Natural killer cell (primary cell): ENCODE data around the gene ZC2HC1C. TPM values are rescaled to one million over a fixed set of nuclear protein-coding genes. Genes with fewer than 3 reads are reported as not detected.

Experiments
- ATAC-seq, 3 donors: fragments of 150-1000 bp in 2 of 3; fragments of 200-7000 bp in 1 of 3; cut with Tn5 transposase; 1 replicate in 1 of 3; 2 replicates in 2 of 3; pipeline ENCODE4 v1.10.0; 2021; ENCODE audit warnings: mild to moderate bottlenecking in 2 of 3, moderate library complexity in 2 of 3
- DNase-seq, 2 donors: peaks; one replicate each; pipeline versions ENCODE4 v3.0.0 to v3.0.0-alpha.2; 2013 to 2021; ENCODE audit warnings: mixed read lengths in 1 of 2
- H3K27ac ChIP-seq: one replicate; pipeline ENCODE4 v1.5.1; 2013; ENCODE audit warnings: mild to moderate bottlenecking, low read length
- H3K27me3 ChIP-seq: one replicate; pipeline ENCODE4 v1.6.1; 2013; ENCODE audit warnings: low read length; ENCODE audit not compliant: control insufficient read depth, insufficient read depth
- H3K36me3 ChIP-seq: one replicate; pipeline ENCODE4 v1.6.1; 2013; ENCODE audit warnings: low read length; ENCODE audit not compliant: control insufficient read depth, insufficient read depth
- H3K4me1 ChIP-seq: one replicate; pipeline ENCODE4 v1.6.1; 2013; ENCODE audit warnings: low read length; ENCODE audit not compliant: control insufficient read depth, insufficient read depth
- H3K4me3 ChIP-seq: one replicate; pipeline ENCODE4 v1.5.1; 2013; ENCODE audit warnings: low read length
- H3K9me3 ChIP-seq: one replicate; pipeline ENCODE4 v1.6.1; 2013; ENCODE audit warnings: low read length; ENCODE audit not compliant: control insufficient read depth, insufficient read depth
- H3K27ac Mint-ChIP-seq, 2 donors: one replicate each; pipeline ENCODE4 v1.8.0; 2022; ENCODE audit warnings: mild to moderate bottlenecking in 2 of 2, mixed read lengths in 2 of 2, moderate library complexity in 1 of 2
- H3K27me3 Mint-ChIP-seq, 2 donors: one replicate each; pipeline ENCODE4 v1.8.0; 2022; ENCODE audit warnings: low read depth in 2 of 2, mixed read lengths in 2 of 2
- H3K36me3 Mint-ChIP-seq: one replicate; pipeline ENCODE4 v1.8.0; 2022; ENCODE audit warnings: mixed read lengths
- H3K4me1 Mint-ChIP-seq, 2 donors: one replicate each; pipeline ENCODE4 v1.8.0; 2022; ENCODE audit warnings: mixed read lengths in 2 of 2
- H3K4me3 Mint-ChIP-seq: one replicate; pipeline ENCODE4 v1.8.0; 2022; ENCODE audit warnings: mild to moderate bottlenecking, moderate library complexity, mixed read lengths
- H3K9me3 Mint-ChIP-seq, 2 donors: one replicate each; pipeline ENCODE4 v1.8.0; 2022; ENCODE audit warnings: mixed read lengths in 2 of 2
- CTCF ChIP-seq: fragments of 200-600 bp; IDR thresholded peaks from one replicate; pipeline ENCODE4 v1.8.0; 2022; ENCODE audit warnings: antibody characterized with exemption
- WGBS: methylation state at CpG from one replicate; pipeline ENCODE4 v1.1.7; 2013; ENCODE audit warnings: missing lambda C conversion rate; ENCODE audit not compliant: insufficient coverage; 5-methylcytosine and 5-hydroxymethylcytosine counted together
- intact Hi-C: fragments of 100-400 bp; cut with micrococcal nuclease; formaldehyde crosslinking; loops from one replicate; pipeline ENCODE4 v1.14.2; 2022
- total RNA-seq, 4 donors: library from RNA; stranded (reverse); fragments of 120-200 nt in 1 of 4; gene quantifications; one replicate each; pipeline versions ENCODE4 v1.2.3 to v1.2.4, GENCODE V29; 2013 to 2022

The ZC2HC1C gene
- total RNA-seq, 3 donors from 2014 or later (not counting 1 experiment from before 2014, with no cell fraction given) = 0.55 TPM; not detected in 2

GRCh38 chr14:75044752-75045151, 24.7 kb upstream of the ZC2HC1C start:
- intact Hi-C loops = no loop called here

DNA sequence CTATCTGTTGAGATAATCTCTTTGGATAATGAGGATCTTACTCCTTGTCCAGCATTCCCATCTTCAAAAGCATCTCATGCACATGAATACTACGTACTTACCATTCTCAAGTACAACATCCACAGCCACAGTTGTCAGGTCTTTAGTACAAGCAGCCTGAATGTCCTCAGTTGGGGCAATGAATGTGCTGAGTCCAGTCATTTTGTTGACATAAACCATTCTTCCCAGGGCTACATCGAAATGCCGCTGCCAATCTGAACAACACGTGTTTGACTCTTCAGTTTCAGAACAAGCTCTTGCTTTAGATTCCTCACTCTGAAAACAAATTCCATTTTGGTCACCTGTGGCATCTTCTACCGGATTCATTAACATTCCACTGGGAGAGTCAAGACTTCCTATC, 23.2 kb upstream of the ZC2HC1C start:
- intact Hi-C loops = no loop called here
- H3K4me3 Mint-ChIP-seq = no peak overlapping the region
- no peaks in the 10 kb centered on the region for H3K27me3 Mint-ChIP-seq
- Histone ChIP-seq H3K36me3 (peaks cover 4% of the 10 kb centered on the region), H3K27ac (no peak overlapping the region), H3K9me3 (no peaks in the 10 kb centered on the region), H3K4me3 (no peak overlapping the region), H3K4me1 (peaks cover 8% of the 10 kb centered on the region), H3K27me3 (no peaks in the 10 kb centered on the region)
- H3K4me1 Mint-ChIP-seq = peaks cover 16 to 47% of the 10 kb centered on the region in 2 donors
- TF ChIP-seq CTCF = no peak
- H3K9me3 Mint-ChIP-seq = no peaks in the 10 kb centered on the region
- DNase-seq (no peak), ATAC-seq (no peak)
- no peak overlapping the region for H3K27ac Mint-ChIP-seq
- whole genome bisulfite sequencing = 99% methylated on average over 5 of the region's 5 CpGs
- H3K36me3 Mint-ChIP-seq = no peaks in the 10 kb centered on the region

More at GRCh38 chr14:75044752-75045151, 24.7 kb upstream of the ZC2HC1C start:
- no peaks in the 10 kb centered on the region for H3K4me1 ChIP-seq
- no peaks in the 10 kb centered on the region for H3K9me3 Mint-ChIP-seq
- H3K27me3 ChIP-seq = no peaks in the 10 kb centered on the region
- WGBS = 78% methylated on average over 8 of the region's 8 CpGs
- no peaks in the 10 kb centered on the region for H3K36me3 Mint-ChIP-seq
- ATAC-seq = no peak
- H3K36me3 ChIP-seq = peaks cover 4% of the 10 kb centered on the region
- no peak overlapping the region for H3K4me3 ChIP-seq
- TF ChIP-seq CTCF = no peak
- H3K4me1 Mint-ChIP-seq = peaks cover 7 to 35% of the 10 kb centered on the region in 2 donors
- H3K9me3 ChIP-seq = no peaks in the 10 kb centered on the region
- no peak for DNase-seq
- H3K27ac Mint-ChIP-seq = no peak overlapping the region
- H3K4me3 Mint-ChIP-seq = no peak overlapping the region
- H3K27ac ChIP-seq = no peak overlapping the region
- H3K27me3 Mint-ChIP-seq = no peaks in the 10 kb centered on the region

DNA sequence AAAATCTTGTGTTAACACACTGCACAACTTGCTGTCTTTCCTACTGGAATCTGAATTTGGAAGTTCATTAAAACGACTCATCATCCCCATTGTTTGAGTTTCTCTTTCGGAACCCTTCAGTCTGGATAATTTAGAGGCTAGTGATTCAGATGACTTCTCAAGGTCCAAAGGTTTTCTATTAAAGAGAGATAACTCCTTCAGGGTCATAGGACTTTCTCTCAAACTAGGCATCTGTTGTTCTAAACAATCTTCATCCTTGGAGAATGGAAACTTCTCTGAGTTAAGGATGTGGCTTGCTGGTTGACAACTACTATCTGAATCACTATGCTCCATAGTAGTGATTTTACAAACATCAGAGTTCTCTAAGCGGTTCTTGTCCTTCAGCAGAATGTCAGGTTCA, 22.5 kb upstream of the ZC2HC1C start:
- WGBS = 100% methylated on average over 3 of the region's 3 CpGs

More for the DNA sequence above, 22.5 kb upstream of the ZC2HC1C start:
- Histone ChIP-seq H3K27ac (no peak overlapping the region), H3K4me3 (no peak overlapping the region), H3K36me3 (peaks cover 4% of the 10 kb centered on the region), H3K9me3 (no peaks in the 10 kb centered on the region), H3K4me1 (peaks cover 8% of the 10 kb centered on the region), H3K27me3 (no peaks in the 10 kb centered on the region)
- DNase-seq (no peak), ATAC-seq (no peak)
- intact Hi-C loops = no loop called here
- Mint-ChIP-seq H3K27ac (no peak overlapping the region), H3K4me3 (no peak overlapping the region), H3K9me3 (no peaks in the 10 kb centered on the region), H3K4me1 (peaks cover 20 to 50% of the 10 kb centered on the region in 2 donors), H3K27me3 (no peaks in the 10 kb centered on the region), H3K36me3 (no peaks in the 10 kb centered on the region)
- TF ChIP-seq CTCF = no peak
